Adipocyte (in vitro differentiated cells): Measurements from ENCODE around the gene INTS1.

Source experiments
- DNase-seq: peaks from one replicate; pipeline ENCODE4 v3.0.0-alpha.2; 2015; ENCODE audit warnings: low read depth
- H3K27me3 ChIP-seq: replicated peaks from 2 replicates; pipeline ENCODE4 v1.7.0; 2013; ENCODE audit warnings: mild to moderate bottlenecking, low read length, moderate library complexity; ENCODE audit not compliant: control insufficient read depth, insufficient read depth
- H3K36me3 ChIP-seq: 2 replicates; pipeline ENCODE4 v1.7.0; 2013; ENCODE audit warnings: low read length, mild to moderate bottlenecking, moderate library complexity; ENCODE audit not compliant: control insufficient read depth, insufficient read depth, severe bottlenecking
- H3K4me1 ChIP-seq: 2 replicates; pipeline ENCODE4 v1.7.0; 2013; ENCODE audit warnings: mild to moderate bottlenecking, low read length, moderate library complexity; ENCODE audit not compliant: control insufficient read depth, insufficient read depth
- H3K4me3 ChIP-seq: 2 replicates; pipeline ENCODE4 v1.7.0; 2013; ENCODE audit warnings: mild to moderate bottlenecking, low read length, moderate library complexity
- H3K9ac ChIP-seq: 2 replicates; pipeline ENCODE4 v1.7.0; 2013; ENCODE audit warnings: mild to moderate bottlenecking, low read length, moderate library complexity
- H3K9me3 ChIP-seq: 2 replicates; pipeline ENCODE4 v1.7.0; 2013; ENCODE audit warnings: mild to moderate bottlenecking, low read length, moderate library complexity; ENCODE audit not compliant: control insufficient read depth

Gene INTS1

GRCh38 chr7:1498370-1499305 lies 5.6 kb downstream of the INTS1 start:
- Histone ChIP-seq H3K9me3 (no peaks in the 10 kb centered on the region), H3K27me3 (no peaks in the 10 kb centered on the region), H3K9ac (no peak overlapping the region), H3K36me3 (peaks cover 47% of the 10 kb centered on the region), H3K4me1 (peaks cover 12% of the 10 kb centered on the region), H3K4me3 (no peak overlapping the region)
- no peak for DNase-seq

GRCh38 chr7:1497293-1497927 lies 6.8 kb downstream of the INTS1 start:
- H3K27me3 ChIP-seq: no peaks in the 10 kb centered on the region
- H3K9ac ChIP-seq: no peak overlapping the region
- H3K9me3 ChIP-seq: no peaks in the 10 kb centered on the region
- H3K36me3 ChIP-seq: peaks cover 50% of the 10 kb centered on the region
- no peaks in the 10 kb centered on the region for H3K4me1 ChIP-seq
- no peak for DNase-seq
- no peak overlapping the region for H3K4me3 ChIP-seq

- DNase-seq: no peak
- Histone ChIP-seq H3K9me3 (no peaks in the 10 kb centered on the region), H3K4me3 (no peak overlapping the region), H3K4me1 (no peaks in the 10 kb centered on the region), H3K36me3 (peaks cover 54% of the 10 kb centered on the region), H3K9ac (no peak overlapping the region), H3K27me3 (no peaks in the 10 kb centered on the region)
These were observed 7.5 kb downstream of the INTS1 start for GRCh38 chr7:1496531-1497292.

GRCh38 chr7:1495564-1496242 lies 8.5 kb downstream of the INTS1 start:
- peaks cover 62% of the 10 kb centered on the region for H3K36me3 ChIP-seq
- no peak overlapping the region for H3K4me3 ChIP-seq

GRCh38 chr7:1494866-1495563 lies 9.2 kb downstream of the INTS1 start:
- Histone ChIP-seq H3K27me3 (no peaks in the 10 kb centered on the region), H3K9me3 (no peaks in the 10 kb centered on the region), H3K4me3 (no peak overlapping the region), H3K9ac (no peak overlapping the region), H3K36me3 (peaks cover 63% of the 10 kb centered on the region), H3K4me1 (no peaks in the 10 kb centered on the region)
- no peak for DNase-seq

More at GRCh38 chr7:1495564-1496242, 8.5 kb downstream of the INTS1 start:
- DNase-seq: no peak
- Histone ChIP-seq H3K4me1 (no peaks in the 10 kb centered on the region), H3K27me3 (no peaks in the 10 kb centered on the region), H3K9me3 (no peaks in the 10 kb centered on the region), H3K9ac (no peak overlapping the region)

- no peak overlapping the region for H3K4me3 ChIP-seq
- H3K9ac ChIP-seq: no peak overlapping the region
- no peak for DNase-seq
- H3K27me3 ChIP-seq: no peaks in the 10 kb centered on the region
- no peaks in the 10 kb centered on the region for H3K4me1 ChIP-seq
- H3K9me3 ChIP-seq: no peaks in the 10 kb centered on the region
- H3K36me3 ChIP-seq: peaks cover 63% of the 10 kb centered on the region
These were observed 9.7 kb downstream of the INTS1 start for GRCh38 chr7:1494447-1494846.

GRCh38 chr7:1493571-1493970 lies 10.6 kb downstream of the INTS1 start:
- peaks cover 70% of the 10 kb centered on the region for H3K36me3 ChIP-seq

GRCh38 chr7:1493129-1493528 lies 11.1 kb downstream of the INTS1 start:
- H3K9ac ChIP-seq: no peak overlapping the region
- no peaks in the 10 kb centered on the region for H3K9me3 ChIP-seq
- peaks cover 71% of the 10 kb centered on the region for H3K36me3 ChIP-seq
- H3K4me3 ChIP-seq: no peak overlapping the region
- no peak for DNase-seq
- no peaks in the 10 kb centered on the region for H3K27me3 ChIP-seq
- no peaks in the 10 kb centered on the region for H3K4me1 ChIP-seq

More at GRCh38 chr7:1493571-1493970, 10.6 kb downstream of the INTS1 start:
- H3K9me3 ChIP-seq: no peaks in the 10 kb centered on the region
- H3K27me3 ChIP-seq: no peaks in the 10 kb centered on the region
- no peaks in the 10 kb centered on the region for H3K4me1 ChIP-seq
- no peak overlapping the region for H3K4me3 ChIP-seq
- DNase-seq: no peak
- H3K9ac ChIP-seq: no peak overlapping the region

- H3K9me3 ChIP-seq: no peaks in the 10 kb centered on the region
- DNase-seq: no peak
- no peaks in the 10 kb centered on the region for H3K27me3 ChIP-seq
- H3K9ac ChIP-seq: no peak overlapping the region
- H3K36me3 ChIP-seq: peaks cover 71% of the 10 kb centered on the region
- H3K4me3 ChIP-seq: no peak overlapping the region
- H3K4me1 ChIP-seq: no peaks in the 10 kb centered on the region
These were observed 11.5 kb downstream of the INTS1 start for GRCh38 chr7:1492640-1493039.

GRCh38 chr7:1492221-1492620 lies 12.0 kb downstream of the INTS1 start:
- Histone ChIP-seq H3K27me3 (no peaks in the 10 kb centered on the region), H3K4me1 (no peaks in the 10 kb centered on the region), H3K36me3 (peaks cover 71% of the 10 kb centered on the region), H3K9ac (no peak overlapping the region), H3K4me3 (no peak overlapping the region), H3K9me3 (no peaks in the 10 kb centered on the region)
- DNase-seq: no peak
